Right lobe of liver (tissue), 4 donors: Measurements from ENCODE around the gene SLC22A23.

ENCODE experiments used
- POLR2A ChIP-seq: fragments of 450-650 bp; IDR thresholded peaks from one replicate; pipeline ENCODE4 v1.6.1; 2017; ENCODE audit warnings: antibody characterized with exemption, mild to moderate bottlenecking
- TF ChIP-seq, protein P1 (sequence below), 4 donors: fragments of 200-600 bp in 3 of 4; fragments of 450-650 bp in 1 of 4; IDR thresholded peaks; one replicate each; pipeline versions ENCODE4 v1.5.1 to v1.8.0; 2016 to 2022; ENCODE audit warnings: antibody characterized with exemption in 4 of 4, mild to moderate bottlenecking in 2 of 4
- donor health status: DM: no; HTN: no; CAD: no.
- donor health status: DM: no; HTN: no; CAD: no.
- donor health status: DM: no; HTN: yes; CAD: no.

DNA sequence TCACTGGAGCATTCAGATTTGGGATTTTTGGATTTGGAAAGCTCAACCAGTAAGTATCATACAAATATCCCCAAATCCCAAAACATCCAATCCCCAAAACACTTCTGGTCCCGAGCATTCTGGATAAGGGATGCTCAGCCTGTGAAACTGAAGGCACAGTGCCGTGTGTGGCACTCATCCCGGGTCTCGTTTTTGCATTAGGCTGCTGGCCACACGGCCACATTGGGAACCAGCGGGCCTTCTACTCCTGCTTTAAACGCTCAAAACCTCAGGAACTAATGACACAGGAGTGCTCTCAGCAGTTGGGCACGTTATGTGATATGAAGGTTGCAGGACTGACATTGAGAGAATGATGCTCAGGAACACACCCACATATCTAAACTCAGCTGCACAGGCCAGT, 162.5 kb downstream of the SLC22A23 start:
- no peak for TF ChIP-seq POLR2A
- TF ChIP-seq, protein P1, sequence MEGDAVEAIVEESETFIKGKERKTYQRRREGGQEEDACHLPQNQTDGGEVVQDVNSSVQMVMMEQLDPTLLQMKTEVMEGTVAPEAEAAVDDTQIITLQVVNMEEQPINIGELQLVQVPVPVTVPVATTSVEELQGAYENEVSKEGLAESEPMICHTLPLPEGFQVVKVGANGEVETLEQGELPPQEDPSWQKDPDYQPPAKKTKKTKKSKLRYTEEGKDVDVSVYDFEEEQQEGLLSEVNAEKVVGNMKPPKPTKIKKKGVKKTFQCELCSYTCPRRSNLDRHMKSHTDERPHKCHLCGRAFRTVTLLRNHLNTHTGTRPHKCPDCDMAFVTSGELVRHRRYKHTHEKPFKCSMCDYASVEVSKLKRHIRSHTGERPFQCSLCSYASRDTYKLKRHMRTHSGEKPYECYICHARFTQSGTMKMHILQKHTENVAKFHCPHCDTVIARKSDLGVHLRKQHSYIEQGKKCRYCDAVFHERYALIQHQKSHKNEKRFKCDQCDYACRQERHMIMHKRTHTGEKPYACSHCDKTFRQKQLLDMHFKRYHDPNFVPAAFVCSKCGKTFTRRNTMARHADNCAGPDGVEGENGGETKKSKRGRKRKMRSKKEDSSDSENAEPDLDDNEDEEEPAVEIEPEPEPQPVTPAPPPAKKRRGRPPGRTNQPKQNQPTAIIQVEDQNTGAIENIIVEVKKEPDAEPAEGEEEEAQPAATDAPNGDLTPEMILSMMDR (IDR thresholded peaks at IDR 0.05) = no peak
